SK-N-DZ (cell line): ENCODE results near the gene EXTL2. TPM values are rescaled to one million over a fixed set of nuclear protein-coding genes. Genes with fewer than 3 reads are reported as not detected.
"Not testable (repeated sequence)": the region's sequence is repeated elsewhere in the genome, so short reads cannot be mapped to it uniquely, and the experiment has no call there.

ENCODE experiments used
- DNase-seq: peaks from one replicate; pipeline ENCODE4 v3.0.0-alpha.2; 2015; ENCODE audit warnings: low spot score
- polyA plus RNA-seq, 2 experiments: library from polyadenylated mRNA; depleted of rRNA; stranded (reverse); fragments of >200 nt; gene quantifications; 2 replicates each; pipeline ENCODE4 v1.2.3, GENCODE V29; 2014

Gene EXTL2, protein sequence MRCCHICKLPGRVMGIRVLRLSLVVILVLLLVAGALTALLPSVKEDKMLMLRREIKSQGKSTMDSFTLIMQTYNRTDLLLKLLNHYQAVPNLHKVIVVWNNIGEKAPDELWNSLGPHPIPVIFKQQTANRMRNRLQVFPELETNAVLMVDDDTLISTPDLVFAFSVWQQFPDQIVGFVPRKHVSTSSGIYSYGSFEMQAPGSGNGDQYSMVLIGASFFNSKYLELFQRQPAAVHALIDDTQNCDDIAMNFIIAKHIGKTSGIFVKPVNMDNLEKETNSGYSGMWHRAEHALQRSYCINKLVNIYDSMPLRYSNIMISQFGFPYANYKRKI
- 35.6 and 38.8 TPM in 2 replicates for polyA plus RNA-seq (2014; cell fraction: cytosol; rRNA removed)
- 43.7 TPM in 2 replicates for polyA plus RNA-seq (2014; cell fraction: nucleus; rRNA removed)

DNA sequence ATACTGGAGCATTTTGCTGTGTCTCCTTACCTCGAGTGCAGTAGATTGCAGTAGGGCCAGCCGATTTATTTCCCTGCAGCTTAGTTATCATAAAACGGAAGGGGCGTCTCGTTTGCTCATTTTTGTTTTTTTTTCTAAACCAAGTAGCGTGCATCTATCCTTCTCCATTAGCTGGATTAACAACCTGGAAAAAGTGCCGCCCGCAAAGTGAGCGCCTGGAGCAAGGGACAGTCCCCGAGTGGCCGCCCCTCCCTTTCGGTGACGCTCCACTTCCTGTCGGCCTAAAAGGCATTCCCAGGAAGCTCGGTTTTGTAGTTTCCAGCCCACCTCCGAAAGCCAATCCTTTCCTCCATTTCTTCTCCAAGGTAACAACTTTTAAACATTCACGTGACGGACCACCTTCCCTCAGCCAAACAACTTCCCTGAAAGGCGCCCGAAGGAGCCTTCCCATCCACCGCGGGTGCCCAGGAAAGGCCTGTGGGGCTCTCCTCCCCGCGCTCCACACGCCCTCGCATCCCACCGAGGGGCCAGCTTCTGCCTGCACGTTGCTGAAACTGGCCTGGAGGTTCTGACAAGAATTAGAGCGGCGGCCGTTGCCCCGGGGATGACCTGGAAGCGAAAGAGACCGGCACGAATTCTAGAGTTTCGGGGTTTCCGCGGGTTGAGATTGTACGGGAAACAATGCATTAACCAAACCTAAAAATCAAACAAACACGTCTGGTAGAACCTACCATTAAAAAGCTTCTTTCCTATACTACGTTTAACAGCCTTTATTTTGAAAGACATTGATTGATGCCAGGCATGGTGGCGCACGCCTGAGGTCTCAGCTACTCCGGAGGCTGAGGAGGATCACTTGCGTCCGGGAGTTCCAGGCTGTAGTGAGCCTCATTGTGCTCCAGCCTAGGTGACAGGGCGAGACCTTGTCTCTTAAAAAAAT, at the start of gene EXTL2:
Gene EXTL2 (minus strand): TSS at position 240 of the 937 bp plus-strand sequence. CDS start 6,085 bp downstream, outside the sequence.
- DNase-seq: peak; percentile 86

DNA sequence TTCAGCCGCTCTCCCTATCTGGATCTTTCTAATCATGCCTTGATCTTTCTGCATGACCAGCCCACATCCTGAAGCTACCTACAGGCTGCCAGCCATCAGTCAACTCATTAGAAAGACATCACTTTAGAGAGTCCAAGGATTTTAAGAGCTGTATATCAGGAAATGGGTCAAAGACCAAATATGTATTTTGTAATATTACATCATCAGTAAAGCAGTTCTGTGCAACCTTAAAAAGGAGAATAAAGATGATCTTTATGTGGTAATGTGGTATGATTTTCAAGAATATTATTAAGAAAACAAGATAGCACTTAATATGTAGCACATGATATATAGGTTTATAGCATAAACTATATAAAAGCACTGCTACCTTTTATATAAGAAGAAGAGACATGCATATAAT, 48.9 kb upstream of the EXTL2 start:
- DNase-seq: no peak

DNA sequence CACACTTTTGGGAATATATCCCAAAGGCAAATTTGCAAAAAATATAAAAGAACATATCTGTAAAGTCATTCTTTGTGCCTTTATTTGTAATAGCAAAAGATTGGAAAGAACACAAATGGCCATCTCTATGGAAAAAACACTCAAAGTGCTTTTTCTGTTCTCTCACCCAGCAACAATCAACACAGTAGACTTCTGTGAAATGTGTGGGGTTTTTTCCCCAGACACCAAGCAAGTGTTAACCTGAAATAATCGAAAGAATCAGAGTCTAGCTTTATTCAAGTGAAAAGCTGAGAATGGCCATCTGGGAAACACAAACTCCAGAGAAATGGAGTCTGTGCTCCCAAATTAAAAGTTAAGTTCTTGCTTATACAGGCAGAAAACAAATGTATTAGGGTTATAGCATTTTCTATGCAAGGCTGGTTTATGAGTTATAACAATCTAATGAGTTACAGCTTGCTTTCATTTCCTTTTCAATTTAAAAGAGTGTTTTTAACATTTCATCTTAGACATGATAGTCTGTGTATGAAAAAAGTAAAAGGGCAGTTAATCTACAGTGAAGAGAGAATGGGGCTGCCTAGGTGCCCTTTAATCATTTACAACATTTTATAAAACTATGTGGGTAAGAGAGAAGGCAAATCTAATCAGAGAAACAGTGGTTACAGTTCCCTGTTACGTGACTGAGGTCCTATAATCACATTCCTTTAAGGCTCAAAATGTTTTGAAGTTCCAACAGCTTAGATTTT, 47.8 kb upstream of the EXTL2 start:
- DNase-seq: no peak

DNA sequence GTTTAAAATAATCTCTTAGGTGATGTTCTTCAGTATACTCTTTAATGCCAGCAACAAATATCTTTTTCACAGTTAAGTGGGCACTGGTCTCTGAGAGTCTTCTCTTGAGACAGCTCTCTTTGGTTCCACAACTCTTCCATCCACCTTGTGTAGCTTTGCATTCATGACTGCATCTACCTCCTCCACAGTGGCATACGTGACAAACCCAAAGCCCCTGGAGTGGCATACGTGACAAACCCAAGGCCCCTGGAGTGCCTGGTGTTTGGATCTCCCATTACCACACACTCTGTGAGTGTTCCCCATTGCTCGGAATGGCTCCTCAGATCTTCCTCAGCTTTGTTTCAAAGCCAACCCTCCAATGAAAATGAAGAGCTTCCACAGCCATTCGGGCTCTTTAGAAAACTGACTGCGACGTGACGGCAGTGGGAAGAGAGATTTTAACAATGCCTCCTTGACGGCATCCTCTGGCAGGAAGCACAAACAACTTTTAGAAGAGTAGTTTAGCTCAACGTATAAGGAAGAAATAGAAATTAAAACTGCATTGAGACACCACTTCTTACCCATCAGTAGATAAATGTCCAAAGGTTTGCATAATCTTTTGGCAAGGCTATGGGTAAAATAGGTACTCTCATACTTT, 47.1 kb upstream of the EXTL2 start:
- no peak for DNase-seq

DNA sequence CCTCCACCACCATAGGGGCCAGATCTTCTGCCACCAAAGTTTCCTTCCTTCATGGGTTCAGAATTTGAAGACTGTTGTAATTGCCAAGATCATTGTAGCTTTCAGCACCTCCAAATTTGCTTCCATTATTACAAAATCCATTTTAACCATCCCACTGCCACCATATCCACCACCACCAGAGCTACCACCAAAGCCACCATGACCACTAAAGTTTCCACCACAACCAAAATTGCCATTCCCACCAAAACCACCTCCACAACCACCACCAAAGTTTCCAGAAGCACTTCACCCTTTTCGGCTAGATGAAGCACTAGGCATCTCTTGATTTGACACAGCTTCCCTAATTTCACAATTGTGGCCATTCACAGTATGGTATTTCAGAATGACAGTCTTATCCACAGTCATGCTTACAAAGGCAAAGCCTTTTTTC, 46.5 kb upstream of the EXTL2 start:
- no peak for DNase-seq

DNA sequence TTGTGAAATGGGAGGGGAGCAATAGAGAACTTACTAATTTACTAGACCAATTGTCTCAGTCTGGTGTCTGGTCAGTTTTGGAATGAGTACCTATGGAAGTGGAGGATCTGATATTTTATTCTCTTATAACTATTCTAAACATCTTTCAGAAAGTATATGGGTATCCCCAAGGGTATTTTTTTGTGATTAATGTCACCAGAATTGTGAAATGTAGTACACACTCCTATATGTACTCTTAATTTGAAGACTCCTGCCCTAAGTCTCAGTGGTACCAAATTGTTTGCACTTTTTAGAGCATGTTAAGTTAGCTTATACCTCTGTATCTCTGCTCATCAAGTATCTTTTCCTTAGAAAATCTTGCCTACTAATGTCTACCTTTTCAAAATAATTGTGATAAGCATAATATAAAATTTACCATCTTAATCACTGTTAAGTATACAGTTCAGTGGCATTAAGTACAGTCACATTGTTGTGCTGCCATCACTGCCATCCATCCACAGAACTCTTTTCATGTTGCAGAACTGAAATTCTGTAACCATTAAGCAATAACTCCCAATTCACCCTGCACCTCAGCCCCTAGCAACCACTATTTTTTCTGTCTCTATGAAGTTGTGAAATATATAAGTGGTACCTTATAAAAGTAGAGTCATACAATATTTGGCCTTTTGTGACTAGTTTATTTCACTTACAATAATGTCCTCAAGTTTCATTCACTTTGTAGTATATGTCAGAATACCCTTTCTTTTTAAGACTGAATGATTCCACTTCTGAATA, 41.7 kb upstream of the EXTL2 start:
- DNase-seq: no peak

DNA sequence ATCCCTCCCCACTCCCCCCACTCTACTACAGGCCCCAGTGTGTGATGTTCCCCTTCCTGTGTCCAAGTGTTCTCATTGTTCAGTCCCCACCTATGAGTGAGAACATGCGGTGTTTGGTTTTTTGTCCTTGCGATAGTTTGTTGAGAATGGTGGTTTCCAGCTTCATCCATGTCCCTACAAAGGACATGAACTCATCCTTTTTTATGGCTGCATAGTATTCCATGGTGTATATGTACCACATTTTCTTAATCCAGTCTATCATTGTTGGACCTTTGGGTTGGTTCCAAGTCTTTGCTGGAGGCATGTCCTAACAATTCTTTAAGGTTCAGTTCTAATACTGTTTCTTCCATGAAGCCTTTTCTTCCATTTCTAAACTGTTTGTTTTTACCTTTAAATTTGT, 38.9 kb upstream of the EXTL2 start:
- DNase-seq: not testable (repeated sequence)

DNA sequence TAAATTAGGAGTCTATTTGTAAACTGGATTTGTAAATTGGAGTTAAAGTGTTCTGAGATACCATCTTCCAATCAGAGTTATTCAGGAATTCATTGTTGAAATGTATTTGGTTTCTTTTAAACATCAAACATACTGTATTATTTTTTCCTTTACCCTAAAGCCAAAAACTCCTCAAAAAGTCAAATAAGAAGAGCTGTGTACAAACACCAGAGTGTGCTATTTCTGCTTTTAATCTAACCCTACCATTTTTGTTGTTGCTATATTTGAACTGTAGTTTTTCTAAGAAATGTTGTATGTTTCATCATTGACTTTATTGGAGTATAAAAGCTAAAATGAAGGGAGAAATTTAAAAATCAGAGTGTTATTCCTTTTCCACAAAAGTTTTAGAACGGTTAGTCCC, 37.1 kb upstream of the EXTL2 start:
- DNase-seq: no peak

DNA sequence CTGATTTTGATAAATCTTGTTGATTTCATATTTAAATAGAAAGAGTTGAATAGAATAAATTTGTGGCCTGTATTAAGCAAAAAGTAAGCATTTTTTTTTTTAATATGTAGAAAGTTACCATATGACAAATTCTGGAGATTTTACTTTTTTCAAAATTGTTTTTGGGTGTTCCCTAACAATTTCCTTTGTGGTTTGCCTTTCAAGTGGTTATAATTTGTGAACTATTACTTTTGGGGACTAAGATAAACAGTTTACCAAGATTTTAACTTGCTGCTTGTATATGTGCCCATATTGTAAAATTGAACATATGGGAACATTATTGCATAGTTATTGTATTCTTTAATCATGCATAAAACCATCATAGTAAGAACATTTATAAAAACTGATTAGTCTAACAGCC, 35.9 kb upstream of the EXTL2 start:
- no peak for DNase-seq

DNA sequence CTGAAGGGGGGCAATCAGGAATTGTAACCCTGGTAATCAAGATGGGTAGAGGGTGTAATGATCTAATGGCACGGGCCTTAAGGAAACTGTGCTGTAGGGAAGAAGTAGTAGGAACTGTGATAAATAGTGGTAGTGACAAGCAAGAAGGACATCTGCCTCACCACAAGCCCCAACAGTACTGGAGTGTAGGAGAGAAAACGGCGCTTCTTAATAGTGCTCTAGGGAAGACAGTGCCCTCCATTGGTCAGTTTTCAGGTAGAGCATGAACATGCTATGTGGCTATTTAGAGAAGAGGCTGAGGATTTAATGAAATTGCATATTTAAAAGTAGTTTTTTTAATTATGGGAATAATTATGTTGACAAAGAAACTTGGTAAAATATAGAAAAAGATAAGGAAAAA, 33.5 kb upstream of the EXTL2 start:
- no peak for DNase-seq

DNA sequence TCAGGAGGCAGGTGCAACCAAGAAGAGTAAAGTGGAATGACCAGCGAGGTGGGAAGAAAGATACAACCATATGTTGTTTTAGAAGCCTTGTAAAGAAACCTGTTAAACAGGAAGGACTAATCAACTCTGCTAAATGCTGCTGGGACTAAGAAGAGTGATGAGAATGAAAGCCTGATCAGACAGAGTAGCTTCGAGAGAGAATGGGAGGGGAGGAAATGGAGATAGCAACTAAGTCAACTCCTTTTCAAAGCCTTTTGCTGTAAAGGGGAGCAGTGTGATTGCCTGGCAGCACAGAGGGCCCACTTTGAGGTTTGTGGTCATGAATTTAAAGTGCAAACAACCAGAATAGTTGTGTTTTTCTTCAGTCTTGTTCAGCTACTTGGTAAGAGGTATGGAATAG, 32.6 kb upstream of the EXTL2 start:
- DNase-seq: no peak

DNA sequence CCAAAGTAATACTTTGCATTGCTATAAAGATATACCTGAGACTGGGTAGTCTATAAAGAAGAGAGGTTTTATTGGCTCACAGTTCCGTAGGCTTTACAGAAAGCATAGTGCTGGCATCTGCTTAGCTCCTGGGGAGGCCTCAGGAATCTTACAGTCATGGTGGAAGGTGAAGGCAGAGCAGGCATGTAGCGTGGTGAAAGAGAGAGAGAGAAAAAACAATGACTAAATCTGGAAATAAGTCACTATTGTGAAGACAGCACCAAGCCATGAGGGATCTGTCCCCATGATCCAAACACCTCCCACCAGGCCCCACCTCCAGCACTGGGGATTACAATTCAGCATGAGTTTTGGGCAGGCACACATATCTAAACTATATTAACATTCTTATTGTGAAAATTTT, 31.6 kb upstream of the EXTL2 start:
- no peak for DNase-seq

DNA sequence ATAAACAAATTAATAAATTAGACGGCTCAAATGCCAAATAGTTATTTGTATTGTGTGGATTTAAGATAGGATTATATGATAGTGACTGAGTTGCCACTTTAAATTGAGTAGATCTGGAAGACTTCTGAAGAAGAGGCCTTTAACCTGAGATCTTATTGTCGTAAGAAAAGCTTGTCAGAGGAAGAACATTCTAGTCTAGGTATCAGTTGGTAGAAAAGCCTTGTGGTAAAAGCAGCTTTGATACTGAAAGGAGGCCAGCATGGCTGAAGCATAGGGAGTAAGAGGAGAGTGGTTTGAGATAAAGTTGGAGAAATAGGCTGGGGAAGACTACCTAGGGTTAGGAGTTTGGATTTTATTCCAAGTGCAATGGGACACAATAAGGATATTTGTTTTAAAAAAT, 30.3 kb upstream of the EXTL2 start:
- no peak for DNase-seq

DNA sequence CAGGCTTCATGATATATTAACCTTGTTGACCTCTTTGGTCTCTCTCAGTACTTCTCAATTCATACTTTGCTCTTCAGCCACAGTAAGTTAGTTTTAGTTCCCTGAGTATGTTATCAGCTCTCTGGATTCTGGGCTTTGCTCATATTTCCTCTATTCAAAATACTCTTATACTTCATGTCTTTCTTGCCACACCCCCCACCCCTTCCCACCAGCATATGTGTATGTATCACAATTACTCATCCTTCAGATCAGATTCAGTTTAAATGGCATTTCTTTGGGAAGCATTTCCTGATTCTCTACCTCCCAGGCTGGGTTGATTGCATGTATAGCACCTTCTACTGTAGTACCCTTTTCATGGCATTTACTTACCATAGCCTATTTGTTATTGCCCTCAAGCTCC, 29.6 kb upstream of the EXTL2 start:
- no peak for DNase-seq

DNA sequence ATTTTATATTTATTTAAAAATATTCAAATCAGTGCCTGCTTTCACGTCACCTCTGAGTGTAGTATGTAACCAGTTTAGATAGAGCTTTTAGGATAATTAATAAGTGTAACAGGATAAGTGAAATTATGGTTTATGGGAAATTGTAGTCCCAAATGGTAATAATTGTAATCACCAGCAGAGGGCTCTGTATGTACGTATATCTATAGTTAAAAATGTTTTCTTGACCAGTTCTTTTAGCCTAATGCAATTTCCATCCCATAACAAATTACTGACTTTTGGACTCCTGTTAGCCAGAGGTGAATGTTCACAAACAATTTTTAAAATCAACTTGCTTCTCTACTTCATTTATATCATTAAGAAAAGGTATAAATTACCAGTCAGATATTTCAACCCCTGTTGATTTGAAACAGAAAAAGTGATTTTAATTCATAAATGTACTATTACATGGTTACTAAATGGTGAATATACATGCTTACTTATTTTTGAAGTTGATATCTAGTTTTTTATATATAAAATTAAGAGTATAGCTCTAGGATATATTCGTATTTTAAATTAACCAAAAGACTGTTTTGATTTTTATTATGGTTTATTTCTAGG, 26.6 kb upstream of the EXTL2 start:
- peak; percentile 46 for DNase-seq

DNA sequence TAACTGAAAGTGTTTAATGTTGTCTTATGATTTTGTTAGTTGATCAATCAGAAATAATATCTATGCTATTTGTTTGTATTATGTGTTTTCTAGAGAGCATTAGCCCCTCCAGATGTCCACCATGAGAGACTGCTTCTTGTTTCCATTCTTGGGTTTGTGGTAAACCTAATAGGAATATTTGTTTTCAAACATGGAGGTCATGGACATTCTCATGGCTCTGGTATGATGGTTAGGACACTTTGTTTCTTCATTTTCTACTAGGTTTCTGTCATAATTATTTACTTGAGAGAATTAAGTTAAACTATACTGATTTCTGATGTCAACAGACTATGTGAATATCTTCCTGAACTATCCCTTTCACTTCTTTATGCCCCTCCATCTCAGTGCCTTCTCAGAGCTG, 17.4 kb upstream of the EXTL2 start:
- no peak for DNase-seq

DNA sequence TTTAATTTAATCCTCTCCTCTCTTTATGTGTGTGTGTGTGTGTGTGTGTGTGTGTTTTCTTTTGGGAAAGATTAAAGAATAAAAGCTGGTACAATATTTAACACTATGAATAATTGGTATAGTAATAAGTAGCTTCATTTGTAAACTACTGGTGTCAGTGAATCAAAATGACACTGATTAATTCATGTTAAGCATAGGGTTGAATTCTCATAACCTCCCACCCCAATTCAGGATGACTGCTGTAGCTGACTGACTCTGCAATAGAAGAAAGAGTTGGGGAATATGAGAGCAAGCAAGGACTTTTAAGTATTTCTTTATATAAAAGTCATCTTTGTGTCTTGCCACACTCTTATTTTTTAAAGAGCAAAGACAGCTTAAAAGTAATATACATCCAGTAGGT, 14.4 kb upstream of the EXTL2 start:
- DNase-seq: no peak

DNA sequence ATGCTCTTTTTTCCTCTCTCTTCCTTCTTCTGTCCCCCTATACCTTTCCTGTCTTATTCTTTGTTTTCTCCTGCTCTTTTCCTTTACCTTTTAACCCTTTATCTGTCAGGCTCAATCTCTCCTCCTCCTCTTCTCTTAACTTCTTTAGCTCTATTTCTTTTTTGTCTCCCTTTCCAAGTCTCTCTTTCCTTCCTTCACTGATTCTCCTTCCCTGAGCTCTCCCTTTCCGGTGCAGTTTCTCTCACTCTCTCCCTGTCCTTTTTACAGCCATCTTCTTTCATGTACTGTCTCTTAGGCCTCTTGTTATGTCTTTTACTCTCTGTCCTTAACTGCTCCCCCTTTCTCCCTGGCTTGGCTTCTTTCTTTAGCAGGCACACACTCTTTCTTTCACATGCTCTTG, 13.2 kb upstream of the EXTL2 start:
- no peak for DNase-seq

DNA sequence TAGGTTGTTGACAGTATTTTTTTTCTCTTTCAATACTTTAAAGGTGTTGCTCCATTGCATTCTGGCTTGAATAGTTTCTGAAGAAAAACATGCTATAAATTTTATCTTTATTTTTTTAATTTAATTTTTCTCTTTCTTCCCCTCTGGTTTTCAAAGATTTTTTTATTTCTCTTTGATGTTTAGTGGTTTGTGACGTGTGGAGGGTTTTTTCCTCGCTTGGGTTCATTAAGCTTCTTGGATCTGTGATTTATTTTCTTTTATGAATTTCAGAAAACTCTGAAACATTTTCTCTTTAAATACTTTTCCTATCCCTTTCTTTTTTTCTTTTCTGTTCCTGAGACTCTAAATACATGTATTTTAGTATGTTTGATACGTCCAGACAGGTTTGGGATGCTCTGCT, 10.5 kb upstream of the EXTL2 start:
- no peak for DNase-seq

DNA sequence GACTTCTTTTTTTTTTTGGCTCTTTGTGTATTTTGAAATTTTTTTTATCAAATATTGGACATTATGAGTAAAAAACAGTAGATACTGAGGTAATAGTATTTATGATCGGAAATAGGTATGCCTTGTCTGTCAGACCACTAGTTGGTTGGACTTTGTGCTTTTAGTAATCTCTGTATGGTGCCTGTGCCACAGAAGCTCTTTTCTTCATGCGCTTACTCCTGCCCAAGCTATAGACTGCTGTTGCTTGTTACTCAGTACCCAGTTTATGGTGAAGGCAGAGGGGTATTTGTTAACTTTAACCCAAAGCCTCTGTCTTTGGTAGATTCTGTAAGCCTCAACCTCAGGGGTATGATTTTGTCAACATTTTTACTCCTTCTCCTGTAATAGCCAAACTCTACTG, 9.9 kb upstream of the EXTL2 start:
- DNase-seq: no peak
